Measurements from ENCODE around the gene NEB. TPM values are rescaled to one million over a fixed set of nuclear protein-coding genes. Genes with fewer than 3 reads are reported as not detected.
A peak's percentile ranks its signal among the peaks of the same experiment; 100 is the strongest.
"Not testable (repeated sequence)": the region's sequence is repeated elsewhere in the genome, so short reads cannot be mapped to it uniquely, and the experiment has no call there.

The NEB gene
- total RNA-seq, 1 donor from 2014 or later, result 0.91 TPM

DNA sequence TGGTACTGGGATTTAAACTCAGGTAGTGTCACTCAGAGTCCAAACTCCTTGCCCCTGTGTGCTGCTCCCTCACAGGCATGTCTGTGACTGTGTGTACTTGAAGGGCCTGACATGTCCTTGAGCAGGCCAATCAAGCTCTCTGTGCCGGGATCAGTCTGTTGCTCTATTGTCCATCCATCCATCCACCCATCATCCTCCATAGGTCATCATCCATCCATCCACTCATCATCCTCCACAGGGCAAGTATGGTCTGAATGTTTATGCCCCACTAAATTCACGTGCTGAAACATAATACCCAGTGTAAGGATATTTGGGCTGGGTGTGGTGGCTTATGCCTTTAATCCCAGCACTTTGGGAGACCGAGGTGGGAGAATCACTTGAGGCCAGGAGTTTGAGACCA, 24.5 kb upstream of the NEB start:
- ATAC-seq (no peak), DNase-seq (ENCODE audit: low spot score) (no peak)

DNA sequence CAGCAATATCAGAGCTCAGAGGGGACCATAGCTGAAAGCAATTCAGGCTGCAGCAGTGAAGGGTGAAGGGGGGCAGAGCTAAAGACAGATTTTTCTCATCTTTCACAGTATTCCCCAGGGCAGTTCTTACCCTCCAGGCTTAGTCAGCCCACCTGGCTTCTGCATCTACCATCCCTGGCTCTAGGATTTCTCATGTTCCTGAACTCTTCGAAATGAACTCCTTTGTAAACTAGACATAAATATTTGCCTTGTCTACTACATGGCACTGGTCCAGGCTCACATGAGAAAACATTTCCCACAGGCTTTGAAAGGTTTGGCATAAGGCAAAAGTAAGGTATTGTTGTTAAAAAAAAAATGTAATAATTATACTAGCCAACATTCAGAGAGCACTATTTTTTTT, 23.6 kb upstream of the NEB start:
- no peak for ATAC-seq

DNA sequence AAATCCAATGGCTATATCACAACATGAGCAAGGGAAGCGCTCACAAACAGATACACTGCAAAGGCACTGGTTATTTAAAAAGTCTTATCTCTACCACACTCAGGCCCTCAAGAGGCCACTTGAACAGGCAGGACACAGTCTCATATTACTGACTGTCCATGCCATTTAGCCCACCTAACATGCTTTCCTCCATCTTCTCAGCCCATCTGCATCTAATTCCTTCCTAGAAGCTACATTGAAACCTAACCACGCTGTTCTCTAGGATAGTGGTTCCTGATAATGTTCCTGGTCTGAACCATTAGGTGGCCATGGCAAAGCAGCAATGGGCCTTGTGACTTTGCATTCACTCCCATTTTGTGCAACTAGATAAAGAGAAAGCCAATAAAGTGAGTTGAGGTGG, 22.5 kb upstream of the NEB start:
- ATAC-seq (no peak), DNase-seq (ENCODE audit: low spot score) (no peak)

More for the DNA sequence above, 23.6 kb upstream of the NEB start:
- DNase-seq (ENCODE audit: low spot score), result no peak

DNA sequence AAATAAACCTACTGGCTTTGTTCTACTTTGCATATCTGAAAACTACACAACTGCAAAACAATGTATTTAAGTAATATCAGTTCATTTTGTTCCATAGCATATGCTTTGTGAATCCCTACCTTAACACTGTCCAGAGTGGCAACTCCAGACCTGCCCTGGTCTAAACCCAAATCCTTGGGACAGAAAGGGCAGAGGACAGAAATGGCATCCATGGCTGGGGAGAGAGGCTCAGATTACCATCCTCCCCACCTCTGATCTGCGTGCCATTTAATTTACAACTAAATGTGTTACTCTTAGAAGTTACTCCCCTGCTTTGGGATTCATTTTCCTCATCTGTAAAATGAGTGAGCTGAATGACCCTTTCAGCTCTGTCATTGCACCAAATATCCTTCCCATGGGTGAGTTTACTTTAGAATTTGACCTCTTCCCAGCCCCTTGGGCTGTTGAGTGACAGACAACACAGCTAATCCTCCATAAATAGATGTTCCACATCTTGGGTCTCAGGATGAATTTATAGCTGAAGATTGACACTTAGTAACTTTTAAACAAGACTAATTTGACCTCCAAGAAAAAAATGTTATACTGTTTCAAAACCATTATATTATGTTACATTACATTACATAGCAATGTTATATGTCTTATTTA, 20.1 kb upstream of the NEB start:
- ATAC-seq (no peak), DNase-seq (ENCODE audit: low spot score) (no peak)

DNA sequence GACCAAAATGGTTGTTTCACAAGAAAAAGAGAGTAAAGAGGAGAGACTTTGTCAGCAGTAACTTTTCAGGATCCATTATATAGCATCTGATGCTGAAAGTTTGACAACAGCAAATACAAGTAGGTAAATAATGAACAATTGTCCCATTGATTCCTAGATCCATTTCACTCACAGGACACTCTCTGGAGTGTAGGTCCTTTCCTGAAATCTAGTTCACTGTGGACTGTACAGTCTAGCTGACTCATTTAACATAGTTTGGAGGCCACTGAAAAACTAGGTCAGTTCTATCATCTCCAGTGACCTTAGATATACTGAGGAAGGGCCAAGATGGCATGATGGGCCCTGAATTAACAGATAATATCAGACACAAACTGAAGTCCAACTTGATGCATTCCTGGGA, 19.3 kb upstream of the NEB start:
- DNase-seq (ENCODE audit: low spot score) (no peak), ATAC-seq (no peak)

DNA sequence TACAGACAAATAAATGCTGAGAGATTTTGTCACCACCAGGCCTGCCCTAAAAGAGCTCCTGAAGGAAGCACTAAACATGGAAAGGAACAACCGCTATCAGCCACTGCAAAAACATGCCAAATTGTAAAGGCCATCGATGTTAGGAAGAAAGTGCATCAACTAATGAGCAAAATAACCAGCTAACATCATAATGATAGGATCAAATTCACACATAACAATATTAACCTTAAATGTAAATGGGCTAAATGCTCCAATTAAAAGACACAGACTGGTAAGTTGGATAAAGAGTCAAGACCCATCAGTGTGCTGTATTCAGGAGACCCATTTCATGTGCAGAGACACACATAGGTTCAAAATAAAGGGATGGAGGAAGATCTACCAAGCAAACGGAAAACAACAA, 11.0 kb upstream of the NEB start:
- not testable (repeated sequence) for DNase-seq (ENCODE audit: low spot score); ATAC-seq

DNA sequence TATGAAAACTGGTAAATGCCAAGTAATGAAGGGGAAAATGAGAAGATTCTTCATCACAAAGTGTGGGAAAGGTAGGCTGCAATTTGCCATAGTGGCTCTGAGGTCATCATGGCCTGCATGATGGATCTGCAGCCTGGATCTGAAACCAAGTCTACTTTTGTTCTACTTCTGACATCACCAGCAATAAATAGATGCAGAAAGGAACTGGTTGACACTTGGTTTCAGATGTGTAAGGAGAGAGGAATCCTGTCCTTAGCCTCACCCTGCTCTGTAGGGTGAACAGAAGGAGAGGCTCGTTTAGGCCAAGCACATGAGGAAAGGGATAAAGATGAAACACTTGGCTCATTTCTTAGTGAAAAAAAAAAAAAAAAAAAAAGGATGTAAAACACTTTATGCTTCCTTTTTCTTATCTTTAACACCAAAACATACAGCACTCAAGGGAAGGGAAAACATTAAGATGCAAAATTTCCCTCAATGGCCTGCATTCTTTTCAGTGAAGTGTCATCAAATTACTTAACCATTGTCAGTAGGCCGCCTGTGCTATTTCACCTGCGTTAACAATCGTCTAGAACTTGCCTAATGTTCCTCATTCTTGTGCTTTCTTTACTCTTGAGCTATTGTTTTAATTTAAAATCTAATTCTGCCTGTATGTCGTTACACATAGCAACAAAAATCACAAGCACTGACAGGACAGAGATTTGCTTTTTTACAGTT, 3.9 kb downstream of the NEB start:
- DNase-seq (ENCODE audit: low spot score) (no peak), ATAC-seq (no peak)

DNA sequence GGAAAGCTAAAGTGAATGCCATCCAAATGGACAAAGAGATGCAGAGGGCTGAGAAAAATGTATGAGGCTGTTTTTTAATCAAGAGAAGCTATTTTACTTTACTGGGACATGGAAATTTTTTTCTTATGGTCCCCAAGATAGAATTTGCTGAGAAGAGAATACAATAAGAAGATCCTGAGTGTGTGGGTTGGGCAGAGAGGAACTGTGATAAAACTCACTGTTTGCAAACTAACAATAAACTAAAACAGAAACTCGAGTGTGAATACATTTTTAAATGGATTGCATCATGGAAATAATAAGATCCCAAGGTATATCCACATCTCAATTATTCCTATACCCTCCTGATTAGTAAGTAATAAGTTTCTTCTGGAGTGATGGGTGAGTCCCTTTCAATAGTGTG, 4.4 kb downstream of the NEB start:
- ATAC-seq, result no peak
- no peak for DNase-seq (ENCODE audit: low spot score)

DNA sequence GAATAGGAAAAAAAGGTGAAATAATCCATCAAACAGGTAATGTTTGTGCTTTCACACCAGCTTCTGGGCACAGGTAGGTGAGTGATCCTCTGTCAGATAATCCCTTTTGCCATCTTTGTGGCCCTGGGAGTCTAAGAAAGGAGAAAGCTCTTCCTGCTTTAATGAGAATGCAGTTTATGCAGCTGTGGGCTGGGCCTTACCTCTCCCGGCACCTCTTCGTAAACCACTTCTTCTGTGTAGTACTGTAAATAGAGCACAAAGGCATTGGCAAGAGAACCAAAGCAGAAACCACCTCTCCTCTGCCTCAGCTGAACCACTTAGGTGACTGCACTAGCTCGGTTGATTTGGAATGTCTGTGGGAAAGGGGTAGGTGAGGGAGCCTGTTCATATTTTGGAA, 4.9 kb downstream of the NEB start:
- ATAC-seq (no peak), DNase-seq (ENCODE audit: low spot score) (no peak)

DNA sequence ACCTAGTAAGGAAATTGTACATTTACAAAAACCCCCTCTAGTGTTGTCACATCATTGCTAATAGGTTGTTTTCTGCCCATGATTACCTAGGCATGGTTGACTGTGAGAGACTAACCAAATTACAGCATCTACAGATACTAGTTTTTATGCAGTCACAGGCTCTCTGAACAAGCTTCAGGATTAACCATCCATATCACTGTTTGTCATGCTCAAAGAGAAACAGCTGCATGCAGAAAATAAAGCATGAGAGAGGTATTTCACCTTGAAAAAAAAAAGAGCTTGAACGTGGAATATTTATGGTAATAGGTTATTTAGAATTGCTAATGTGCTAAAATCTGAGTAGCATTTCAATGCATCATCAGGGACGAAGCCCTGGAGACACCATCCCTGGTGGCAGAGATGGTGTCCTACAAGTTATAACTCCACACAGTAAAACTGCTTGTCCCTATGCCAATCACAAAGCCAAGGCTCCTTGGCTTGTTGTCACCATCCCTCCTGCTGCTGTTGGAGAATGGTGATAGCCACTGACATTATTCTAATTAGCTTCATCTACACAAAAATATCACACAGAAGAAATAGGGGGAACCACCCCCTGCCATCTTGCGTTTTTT, 5.4 kb downstream of the NEB start:
- ATAC-seq (no peak), DNase-seq (ENCODE audit: low spot score) (no peak)

DNA sequence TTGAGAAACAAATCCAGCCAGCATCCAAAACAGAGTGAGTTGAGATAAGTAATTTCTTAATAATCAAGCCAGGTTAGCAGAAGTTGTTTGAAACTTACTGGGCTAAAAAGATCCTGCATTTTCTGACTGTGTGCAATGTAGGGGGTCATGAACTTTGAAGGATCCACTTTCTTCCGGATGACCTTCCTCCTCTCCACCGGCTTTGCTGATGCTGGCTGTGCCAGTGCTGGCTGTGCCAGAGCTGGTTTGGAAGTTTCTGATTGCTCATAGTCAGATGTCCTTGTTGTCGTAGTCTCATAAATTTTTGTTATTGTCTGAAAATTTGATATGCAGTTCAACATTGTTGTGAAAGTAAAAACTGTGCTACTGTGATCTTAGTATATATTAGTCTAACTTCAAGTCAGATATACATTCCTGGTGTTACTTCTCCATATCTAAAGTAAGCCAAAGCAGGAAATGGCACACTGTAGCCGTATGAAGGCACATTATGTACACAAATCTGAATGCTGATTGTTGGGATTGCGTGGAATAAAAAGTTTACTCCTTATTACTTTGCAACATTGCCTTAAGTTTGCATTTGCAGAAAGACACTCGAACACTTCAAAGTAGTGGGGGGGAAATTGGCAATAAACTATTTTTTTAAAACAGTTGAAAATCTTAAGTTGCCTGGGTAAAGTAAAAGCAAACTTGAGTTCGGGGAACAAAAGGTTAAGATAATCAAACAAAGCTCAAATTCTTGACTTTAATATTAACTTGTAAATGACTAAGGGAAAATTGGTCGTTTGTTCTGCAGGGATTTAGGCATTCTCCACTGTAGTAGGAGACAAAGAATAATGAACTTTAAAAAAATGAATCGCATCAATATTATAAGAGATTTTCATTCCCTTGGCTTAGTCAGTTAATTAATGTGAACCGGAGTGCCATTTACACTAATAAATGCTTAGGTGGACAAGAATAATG, 6.4 kb downstream of the NEB start:
- no peak for DNase-seq (ENCODE audit: low spot score)
- ATAC-seq, result peak; percentile 41

DNA sequence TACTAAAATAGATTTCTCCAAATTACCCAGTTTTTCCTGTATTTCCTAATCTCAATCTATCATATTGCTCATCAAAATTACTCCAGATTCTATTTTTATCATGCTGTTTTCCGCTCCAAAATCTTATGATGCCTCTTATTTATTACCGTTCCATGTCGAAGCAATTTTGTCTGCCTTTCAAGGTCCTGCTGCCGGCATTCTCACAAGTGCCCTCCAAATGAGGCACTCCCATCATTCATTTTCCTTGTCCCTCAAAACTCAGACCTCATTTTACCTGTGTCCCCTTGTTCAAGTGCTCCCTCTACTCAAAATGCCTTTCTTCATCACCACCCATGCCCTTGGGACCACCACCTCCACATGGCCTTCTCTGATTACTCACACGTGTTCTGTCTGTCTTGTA, 13.1 kb downstream of the NEB start:
- ATAC-seq (no peak), DNase-seq (ENCODE audit: low spot score) (no peak)

DNA sequence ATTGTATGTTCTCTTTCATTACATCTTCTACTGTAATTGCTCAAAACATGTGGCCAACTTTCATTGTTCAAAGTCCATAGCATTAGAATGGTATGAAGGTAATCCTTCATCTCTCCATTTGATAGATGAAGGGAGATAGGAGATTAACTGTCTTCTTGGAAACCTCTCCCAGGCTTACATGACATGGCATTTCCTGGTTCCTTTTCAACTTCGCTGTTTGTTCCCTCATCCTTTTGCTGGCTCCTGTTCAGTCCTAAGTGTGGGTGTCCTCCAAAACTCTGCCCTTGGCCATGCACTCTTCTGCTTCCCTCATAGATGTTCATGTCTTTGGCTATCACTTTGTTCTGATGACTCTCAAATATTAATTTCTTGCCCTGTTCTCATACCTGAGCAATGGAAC, 13.8 kb downstream of the NEB start:
- DNase-seq (ENCODE audit: low spot score), result no peak

DNA sequence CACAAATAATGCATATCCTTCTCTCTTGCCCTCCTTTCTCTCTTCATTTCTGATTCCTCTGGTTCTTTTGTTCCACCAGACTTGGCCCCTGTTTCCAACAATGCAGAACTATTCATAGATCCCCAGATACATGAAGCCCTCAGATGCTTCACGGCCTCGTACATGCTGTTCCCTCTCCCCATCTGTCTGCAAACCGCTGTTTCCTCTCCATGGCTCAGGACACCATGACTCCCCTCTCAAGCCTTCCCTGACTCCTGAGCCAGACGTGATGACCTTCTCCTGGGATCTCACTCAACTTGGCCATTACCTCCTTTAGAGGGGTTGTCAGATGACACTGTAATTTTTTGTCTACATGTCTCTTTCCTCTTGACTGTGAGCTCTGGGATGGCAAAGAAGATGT, 15.5 kb downstream of the NEB start:
- DNase-seq (ENCODE audit: low spot score) (no peak), ATAC-seq (no peak)

More for the DNA sequence above, 13.8 kb downstream of the NEB start:
- ATAC-seq, result no peak

DNA sequence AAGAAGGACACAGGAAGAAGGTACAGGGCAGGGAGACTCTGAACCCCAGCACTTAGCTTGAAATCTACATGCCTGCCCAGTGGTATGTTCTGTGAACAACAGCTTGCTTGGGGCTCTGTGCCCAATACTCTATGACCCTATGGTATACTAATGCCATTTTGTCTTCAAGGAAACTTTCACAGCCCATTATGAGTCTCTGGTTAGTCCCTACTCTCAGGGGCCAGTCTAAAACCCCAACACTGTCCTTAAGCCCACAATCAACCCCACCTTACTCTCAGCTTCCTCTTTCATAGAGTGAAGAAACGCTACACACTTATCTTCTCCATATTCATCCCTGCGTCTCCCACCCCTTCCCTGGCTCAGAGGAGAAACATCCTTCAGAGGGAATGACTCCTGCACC, 16.0 kb downstream of the NEB start:
- ATAC-seq (no peak), DNase-seq (ENCODE audit: low spot score) (no peak)

DNA sequence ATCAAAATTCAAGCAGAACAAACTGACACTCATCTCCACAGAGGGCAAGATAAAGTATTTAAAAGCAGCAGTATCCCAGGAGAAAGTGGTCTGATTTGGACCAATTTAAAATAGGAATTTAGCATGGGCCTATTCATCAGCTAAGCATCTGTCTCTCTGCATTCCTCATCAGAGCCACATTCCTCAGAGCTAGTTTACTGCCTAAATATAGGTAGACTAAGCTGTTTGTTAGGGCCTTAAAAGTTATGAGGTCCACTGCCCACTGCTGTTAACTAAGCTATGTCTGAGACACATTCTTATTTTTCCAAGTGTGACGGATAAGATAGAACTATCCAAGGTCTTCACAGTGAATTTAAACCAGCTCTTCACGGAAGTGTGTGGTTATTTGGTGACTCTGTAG, 17.6 kb downstream of the NEB start:
- no peak for ATAC-seq
- DNase-seq (ENCODE audit: low spot score), result no peak

DNA sequence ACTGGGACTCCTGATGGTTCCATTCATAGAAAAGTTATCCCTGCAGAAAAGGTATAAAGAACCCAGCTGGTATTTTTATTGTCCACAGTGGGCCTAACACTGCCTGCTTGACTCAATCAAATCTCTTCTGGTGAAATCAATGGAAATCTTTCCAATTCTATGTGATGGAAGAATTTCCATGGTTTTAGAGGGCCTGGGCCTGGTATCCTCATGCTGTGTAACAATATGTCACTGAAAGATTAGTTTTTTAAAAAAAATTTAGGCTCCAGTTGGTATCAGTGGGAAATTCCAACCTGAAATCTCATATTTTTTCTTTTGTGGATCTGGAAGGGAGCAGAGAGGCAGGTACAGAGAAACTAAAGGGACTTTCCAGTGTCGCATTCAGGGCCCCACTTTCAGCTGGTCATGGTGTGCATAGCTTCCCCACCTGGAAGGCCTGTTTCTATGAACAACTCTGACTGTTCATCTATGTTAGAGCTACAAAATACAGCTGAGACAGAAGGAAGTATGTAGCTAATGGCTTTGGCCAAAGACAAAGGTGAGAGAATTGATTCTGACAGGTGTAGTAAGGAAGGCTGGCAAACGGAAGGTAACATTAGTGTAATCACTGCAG, 20.9 kb downstream of the NEB start:
- DNase-seq (ENCODE audit: low spot score), result no peak
- no peak for ATAC-seq

DNA sequence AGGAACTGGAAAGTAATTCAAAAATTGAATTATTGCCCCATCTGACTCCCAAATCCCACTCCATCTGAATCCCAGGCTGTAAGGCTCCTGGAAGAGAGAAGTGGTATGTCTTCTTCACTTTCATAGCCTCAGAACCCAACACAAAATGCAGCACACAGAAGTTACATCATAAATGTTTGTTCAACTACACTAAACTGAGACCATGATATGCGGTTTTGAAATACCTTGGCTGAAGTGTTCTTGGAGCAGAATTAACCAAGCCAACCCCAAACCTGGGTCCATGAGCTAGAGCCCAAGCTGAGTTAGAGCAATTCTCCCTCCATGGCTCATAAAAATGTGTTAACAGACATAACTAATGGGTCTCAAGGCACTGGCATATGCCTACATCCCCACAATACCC, 23.3 kb downstream of the NEB start:
- ATAC-seq, result peak; percentile 63

DNA sequence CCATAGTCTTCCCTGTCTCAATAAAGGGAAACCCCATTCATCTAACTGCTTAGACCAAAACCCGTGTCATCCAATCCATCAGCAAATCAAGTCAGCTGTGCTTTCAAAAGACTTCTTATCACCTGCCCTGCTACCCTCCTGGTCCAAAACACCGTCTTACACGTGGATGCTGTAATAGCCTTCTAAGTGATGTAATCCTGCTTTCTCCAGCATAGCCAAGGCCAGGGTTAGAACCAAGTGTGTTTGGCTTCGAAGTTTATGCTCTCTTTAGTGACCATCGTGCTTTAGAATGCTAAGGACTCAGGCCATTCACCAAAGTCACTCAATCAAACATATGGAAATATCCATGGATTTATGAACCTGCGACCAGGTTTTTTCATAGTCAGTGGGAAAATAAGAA, 25.5 kb downstream of the NEB start:
- DNase-seq (ENCODE audit: low spot score), result no peak

More for the DNA sequence above, 23.3 kb downstream of the NEB start:
- no peak for DNase-seq (ENCODE audit: low spot score)

DNA sequence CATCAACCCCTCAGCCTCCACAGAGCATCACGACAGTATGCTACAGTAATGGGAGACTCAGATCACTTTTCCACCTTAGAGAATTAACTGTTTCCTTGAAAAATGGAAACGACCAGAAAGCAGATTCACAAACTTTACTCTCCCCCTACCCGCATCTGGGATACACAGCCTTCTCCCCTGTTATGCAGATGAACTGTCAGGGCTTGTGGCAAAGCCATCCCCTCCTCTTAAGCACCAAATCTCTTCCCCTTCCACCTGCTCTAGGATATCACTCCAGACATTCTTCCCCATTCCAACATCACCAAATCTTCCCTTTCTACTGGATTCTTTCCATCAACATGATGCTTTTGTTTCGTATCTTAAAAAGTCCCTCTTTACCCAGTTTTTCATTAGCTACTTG, 26.4 kb downstream of the NEB start:
- no peak for ATAC-seq
- DNase-seq (ENCODE audit: low spot score), result no peak

More for the DNA sequence above, 25.5 kb downstream of the NEB start:
- no peak for ATAC-seq

DNA sequence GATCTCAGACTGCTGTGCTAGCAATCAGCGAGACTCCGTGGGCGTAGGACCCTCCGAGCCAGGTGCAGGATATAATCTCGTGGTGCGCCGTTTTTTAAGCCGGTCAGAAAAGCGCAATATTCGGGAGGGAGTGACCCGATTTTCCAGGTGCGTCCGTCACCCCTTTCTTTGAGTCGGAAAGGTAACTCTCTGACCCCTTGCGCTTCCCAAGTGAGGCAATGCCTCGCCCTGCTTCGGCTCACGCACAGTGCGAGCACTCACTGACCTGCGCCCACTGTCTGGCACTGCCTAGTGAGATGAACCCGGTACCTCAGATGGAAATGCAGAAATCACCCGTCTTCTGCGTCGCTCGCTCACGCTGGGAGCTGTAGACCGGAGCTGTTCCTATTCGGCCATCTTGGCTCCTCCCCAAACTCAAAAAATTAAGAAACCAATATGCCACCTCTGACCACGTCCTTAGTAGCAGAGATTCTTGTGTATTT, 29.8 kb downstream of the NEB start:
- not testable (repeated sequence) for DNase-seq (ENCODE audit: low spot score); ATAC-seq

Data from left lobe of liver (tissue), 2 donors.